ENCODE results near the gene EPHA2.

Gene EPHA2

GRCh38 chr1:16075337-16076030 lies 80.4 kb downstream of the EPHA2 start:
- Histone ChIP-seq H3K4me3 (ENCODE audit: insufficient read depth, low read depth, low read length, poor library complexity, severe bottlenecking) (no peak overlapping the region), H3K36me3 (ENCODE audit: control insufficient read depth, insufficient read depth, low read length) (no peaks in the 10 kb centered on the region), H3K27me3 (replicated peaks; ENCODE audit: control insufficient read depth, insufficient read depth, low read length, poor library complexity, severe bottlenecking) (peaks cover 3% of the 10 kb centered on the region), H3K9me3 (ENCODE audit: control insufficient read depth, low read length) (no peaks in the 10 kb centered on the region), H3K4me1 (ENCODE audit: control insufficient read depth, insufficient read depth, low read length, poor library complexity, severe bottlenecking) (peaks cover 19% of the 10 kb centered on the region), H3K27ac (ENCODE audit: insufficient read depth, low read length, poor library complexity, severe bottlenecking) (no peak overlapping the region)
- no peak for DNase-seq

Data from effector memory CD4-positive, alpha-beta T cell (primary cell).